GM23338 (cell line): ENCODE results near the gene PM20D1. TPM values are rescaled to one million over a fixed set of nuclear protein-coding genes. Genes with fewer than 3 reads are reported as not detected.

Experiments
- ATAC-seq: fragments of 200-7000 bp; cut with Tn5 transposase; 3 replicates; pipeline ENCODE4 v1.9.1; 2020
- DNase-seq: peaks from one replicate; pipeline ENCODE4 v3.0.0-alpha.2; 2015; ENCODE audit warnings: low spot score
- H2AFZ ChIP-seq: fragments of 200-600 bp; sonication (generic); 2 replicates; pipeline ENCODE4 v1.8.0; 2016; ENCODE audit warnings: antibody characterized with exemption, mild to moderate bottlenecking, moderate library complexity
- H3F3A ChIP-seq: fragments of 200-600 bp; sonication (generic); replicated peaks from 2 replicates; pipeline ENCODE4 v1.8.0; 2017; ENCODE audit warnings: antibody characterized with exemption, mixed run types, low read depth
- H3K27ac ChIP-seq: fragments of 200-600 bp; sonication (generic); 2 replicates; pipeline ENCODE4 v1.6.1; 2016; ENCODE audit warnings: low read depth
- H3K27me3 ChIP-seq: fragments of 200-600 bp; sonication (generic); 2 replicates; pipeline ENCODE4 v1.8.0; 2016; ENCODE audit warnings: mild to moderate bottlenecking, mixed run types, moderate library complexity; ENCODE audit not compliant: insufficient read depth
- H3K36me3 ChIP-seq: fragments of 200-600 bp; sonication (generic); 2 replicates; pipeline ENCODE4 v1.8.0; 2016; ENCODE audit warnings: mild to moderate bottlenecking; ENCODE audit not compliant: insufficient read depth
- H3K4me1 ChIP-seq: fragments of 200-600 bp; sonication (generic); 2 replicates; pipeline ENCODE4 v1.8.0; 2016; ENCODE audit warnings: mild to moderate bottlenecking, moderate library complexity; ENCODE audit not compliant: insufficient read depth
- H3K4me2 ChIP-seq: fragments of 200-600 bp; sonication (generic); 2 replicates; pipeline ENCODE4 v1.7.1; 2017; ENCODE audit warnings: mixed run types
- H3K4me3 ChIP-seq: fragments of 200-600 bp; sonication (generic); 2 replicates; pipeline ENCODE4 v1.6.1; 2016; ENCODE audit warnings: mixed run types
- H3K79me2 ChIP-seq: fragments of 200-600 bp; sonication (generic); replicated peaks from 2 replicates; pipeline ENCODE4 v1.8.0; 2017; ENCODE audit warnings: mild to moderate bottlenecking; ENCODE audit not compliant: insufficient read depth
- H3K9me2 ChIP-seq: fragments of 200-600 bp; sonication (generic); 2 replicates; pipeline ENCODE4 v1.8.0; 2017; ENCODE audit not compliant: insufficient read depth
- H4K20me1 ChIP-seq: fragments of 200-600 bp; sonication (generic); replicated peaks from 2 replicates; pipeline ENCODE4 v1.8.0; 2017; ENCODE audit warnings: mild to moderate bottlenecking; ENCODE audit not compliant: insufficient read depth
- H3K27ac Mint-ChIP-seq: 2 replicates; pipeline ENCODE4 v1.8.0; 2020; ENCODE audit warnings: inconsistent platforms, mild to moderate bottlenecking, moderate library complexity, mixed read lengths
- H3K27me3 Mint-ChIP-seq: 3 replicates; pipeline ENCODE4 v1.8.0; 2022; ENCODE audit warnings: low read depth, mild to moderate bottlenecking, moderate library complexity, mixed read lengths, inconsistent platforms; ENCODE audit not compliant: insufficient read depth, poor library complexity
- H3K36me3 Mint-ChIP-seq: 3 replicates; pipeline ENCODE4 v1.8.0; 2021; ENCODE audit warnings: low read depth, mild to moderate bottlenecking, inconsistent platforms, moderate library complexity, mixed read lengths
- H3K4me1 Mint-ChIP-seq: 3 replicates; pipeline ENCODE4 v1.8.0; 2020; ENCODE audit warnings: mild to moderate bottlenecking, inconsistent platforms, mixed read lengths
- H3K4me3 Mint-ChIP-seq: 3 replicates; pipeline ENCODE4 v1.8.0; 2021; ENCODE audit warnings: moderate library complexity, mild to moderate bottlenecking, inconsistent platforms, mixed read lengths
- H3K9me3 Mint-ChIP-seq: 3 replicates; pipeline ENCODE4 v1.8.0; 2020; ENCODE audit warnings: moderate library complexity, mild to moderate bottlenecking, inconsistent platforms, mixed read lengths
- CREB1 ChIP-seq: fragments of 250-450 bp; sonication (Bioruptor Pico); IDR thresholded peaks from 2 replicates; pipeline ENCODE4 v1.5.0; 2020; ENCODE audit warnings: low read depth, mild to moderate bottlenecking, moderate library complexity
- EZH2 ChIP-seq: fragments of 200-600 bp; sonication (generic); IDR thresholded peaks from one replicate; pipeline ENCODE4 v1.8.0; 2017; ENCODE audit warnings: antibody characterized with exemption, mild to moderate bottlenecking, low read depth; ENCODE audit not compliant: unreplicated experiment
- EZH2phosphoT487 ChIP-seq: fragments of 200-600 bp; sonication (generic); IDR thresholded peaks from one replicate; pipeline ENCODE4 v1.8.1; 2018; ENCODE audit warnings: antibody characterized with exemption; ENCODE audit not compliant: unreplicated experiment
- JUNB ChIP-seq: IDR thresholded peaks from one replicate; pipeline ENCODE4 v1.6.1; 2016; ENCODE audit warnings: antibody characterized with exemption; ENCODE audit not compliant: unreplicated experiment
- NANOG ChIP-seq: IDR thresholded peaks from 2 replicates; pipeline ENCODE4 v1.6.1; 2016; ENCODE audit warnings: antibody characterized with exemption, borderline replicate concordance
- POLR2AphosphoS5 ChIP-seq: IDR thresholded peaks from 2 replicates; pipeline ENCODE4 v1.6.1; 2016; ENCODE audit warnings: antibody characterized with exemption, low read depth
- STAT1 ChIP-seq: IDR thresholded peaks from one replicate; pipeline ENCODE4 v1.6.1; 2016; ENCODE audit warnings: antibody characterized with exemption; ENCODE audit not compliant: unreplicated experiment
- ZNF114 ChIP-seq: fragments of 250-450 bp; sonication (Bioruptor Pico); IDR thresholded peaks from 2 replicates; pipeline ENCODE4 v1.5.0; 2020; ENCODE audit warnings: mild to moderate bottlenecking, moderate library complexity
- ZNF331 ChIP-seq: fragments of 250-450 bp; sonication (Bioruptor Pico); IDR thresholded peaks from 2 replicates; pipeline ENCODE4 v1.5.0; 2020; ENCODE audit warnings: low read depth, mild to moderate bottlenecking, moderate library complexity
- polyA plus RNA-seq: library from polyadenylated mRNA; unstranded; fragments of >200 nt; fragmentation: Nextera tagmentation; extraction: Ambion mirVana; gene quantifications from 2 replicates; pipeline ENCODE4 v1.2.1, GENCODE V29; 2016
- total RNA-seq: library from RNA; depleted of rRNA; stranded (reverse); fragments of >200 nt; shearing (Covaris generic); gene quantifications from 2 replicates; pipeline ENCODE4 v1.2.3, GENCODE V29; 2014
- TF ChIP-seq, protein P1 (sequence below): fragments of 250-450 bp; sonication (Bioruptor Pico); IDR thresholded peaks from 2 replicates; pipeline ENCODE4 v1.5.0; 2020; ENCODE audit warnings: mild to moderate bottlenecking, moderate library complexity
- TF ChIP-seq, protein P2 (sequence below): IDR thresholded peaks from 2 replicates; pipeline ENCODE4 v1.6.1; 2016; ENCODE audit warnings: antibody characterized with exemption
- TF ChIP-seq, protein P3 (sequence below), 2 experiments: fragments of 200-600 bp in 1 of 2; sonication (generic) in 1 of 2; conservative IDR thresholded peaks; 2 replicates each; pipeline versions ENCODE4 v1.5.1 to v1.6.1; 2016 to 2017; ENCODE audit warnings: antibody characterized with exemption in 2 of 2, low read depth in 2 of 2, mild to moderate bottlenecking in 2 of 2, moderate library complexity in 1 of 2
- TF ChIP-seq, protein P4 (sequence below): IDR thresholded peaks from one replicate; pipeline ENCODE4 v1.6.1; 2018; ENCODE audit warnings: antibody characterized with exemption; ENCODE audit not compliant: unreplicated experiment

The PM20D1 gene
- total and polyA plus RNA-seq, 2 experiments from 2014 or later: 0.10 TPM; not detected in 1

DNA sequence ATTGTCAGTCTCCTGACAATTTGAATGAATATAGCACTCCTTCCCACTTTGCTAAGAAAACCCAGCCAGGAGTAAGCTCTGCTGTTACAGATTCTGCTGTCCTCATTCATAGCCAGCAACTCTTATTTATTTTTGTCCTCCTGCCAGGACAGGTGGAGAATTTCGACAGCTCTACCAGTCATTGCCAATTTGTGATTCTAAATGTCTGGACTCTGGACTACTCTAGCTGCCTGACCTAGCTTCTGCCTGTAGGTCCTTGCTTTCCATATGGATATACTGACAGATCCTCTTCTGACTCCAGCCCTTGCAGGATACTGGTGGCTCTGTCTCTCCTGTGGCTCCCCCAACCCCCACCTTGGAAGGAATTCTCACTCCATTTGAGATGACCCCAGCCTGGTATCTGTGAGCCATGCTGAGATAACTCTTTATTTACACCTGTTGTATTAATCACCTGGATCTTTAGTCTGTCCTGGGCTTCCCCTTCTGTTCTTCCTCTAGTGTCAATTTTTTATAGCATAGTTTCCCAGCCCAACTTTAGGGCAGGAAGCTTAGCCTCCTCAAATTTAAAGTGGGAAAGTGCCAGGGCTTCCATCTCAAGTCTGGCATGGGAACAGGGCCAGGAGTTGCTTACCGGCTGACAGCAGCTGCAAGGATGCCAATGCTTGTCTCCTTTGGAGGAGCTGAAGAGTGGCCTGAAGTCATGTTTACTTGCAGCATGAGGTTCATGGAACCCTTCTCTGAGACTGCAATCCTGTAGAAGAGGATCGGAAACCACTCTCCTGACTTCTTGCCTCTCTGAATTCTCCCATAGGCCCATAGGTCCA, 6.7 kb downstream of the PM20D1 start:
- Mint-ChIP-seq H3K4me3 (no peak overlapping the region), H3K9me3 (no peaks in the 10 kb centered on the region), H3K27me3 (peaks cover 4% of the 10 kb centered on the region), H3K27ac (no peak overlapping the region), H3K36me3 (no peaks in the 10 kb centered on the region), H3K4me1 (peaks cover 6% of the 10 kb centered on the region; the same call in 1 of the 3 replicates)
- Histone ChIP-seq H3K4me3 (no peak overlapping the region), H2AFZ (no peak overlapping the region), H3F3A (no peaks in the 10 kb centered on the region), H4K20me1 (no peaks in the 10 kb centered on the region), H3K4me1 (no peaks in the 10 kb centered on the region), H3K27me3 (peaks cover 5% of the 10 kb centered on the region), H3K36me3 (no peaks in the 10 kb centered on the region), H3K9me2 (peaks cover 3% of the 10 kb centered on the region; the same call in 1 of the 2 replicates), H3K27ac (no peak overlapping the region), H3K79me2 (no peaks in the 10 kb centered on the region), H3K4me2 (no peak overlapping the region)
- ATAC-seq (no peak), DNase-seq (no peak)
- TF ChIP-seq STAT1 (no peak), JUNB (no peak), EZH2 (no peak), NANOG (no peak), ZNF114 (CRISPR knock-in tag) (no peak), EZH2phosphoT487 (no peak), ZNF331 (CRISPR knock-in tag) (no peak), CREB1 (CRISPR knock-in tag) (no peak), POLR2AphosphoS5 (no peak)
- TF ChIP-seq, protein P1, sequence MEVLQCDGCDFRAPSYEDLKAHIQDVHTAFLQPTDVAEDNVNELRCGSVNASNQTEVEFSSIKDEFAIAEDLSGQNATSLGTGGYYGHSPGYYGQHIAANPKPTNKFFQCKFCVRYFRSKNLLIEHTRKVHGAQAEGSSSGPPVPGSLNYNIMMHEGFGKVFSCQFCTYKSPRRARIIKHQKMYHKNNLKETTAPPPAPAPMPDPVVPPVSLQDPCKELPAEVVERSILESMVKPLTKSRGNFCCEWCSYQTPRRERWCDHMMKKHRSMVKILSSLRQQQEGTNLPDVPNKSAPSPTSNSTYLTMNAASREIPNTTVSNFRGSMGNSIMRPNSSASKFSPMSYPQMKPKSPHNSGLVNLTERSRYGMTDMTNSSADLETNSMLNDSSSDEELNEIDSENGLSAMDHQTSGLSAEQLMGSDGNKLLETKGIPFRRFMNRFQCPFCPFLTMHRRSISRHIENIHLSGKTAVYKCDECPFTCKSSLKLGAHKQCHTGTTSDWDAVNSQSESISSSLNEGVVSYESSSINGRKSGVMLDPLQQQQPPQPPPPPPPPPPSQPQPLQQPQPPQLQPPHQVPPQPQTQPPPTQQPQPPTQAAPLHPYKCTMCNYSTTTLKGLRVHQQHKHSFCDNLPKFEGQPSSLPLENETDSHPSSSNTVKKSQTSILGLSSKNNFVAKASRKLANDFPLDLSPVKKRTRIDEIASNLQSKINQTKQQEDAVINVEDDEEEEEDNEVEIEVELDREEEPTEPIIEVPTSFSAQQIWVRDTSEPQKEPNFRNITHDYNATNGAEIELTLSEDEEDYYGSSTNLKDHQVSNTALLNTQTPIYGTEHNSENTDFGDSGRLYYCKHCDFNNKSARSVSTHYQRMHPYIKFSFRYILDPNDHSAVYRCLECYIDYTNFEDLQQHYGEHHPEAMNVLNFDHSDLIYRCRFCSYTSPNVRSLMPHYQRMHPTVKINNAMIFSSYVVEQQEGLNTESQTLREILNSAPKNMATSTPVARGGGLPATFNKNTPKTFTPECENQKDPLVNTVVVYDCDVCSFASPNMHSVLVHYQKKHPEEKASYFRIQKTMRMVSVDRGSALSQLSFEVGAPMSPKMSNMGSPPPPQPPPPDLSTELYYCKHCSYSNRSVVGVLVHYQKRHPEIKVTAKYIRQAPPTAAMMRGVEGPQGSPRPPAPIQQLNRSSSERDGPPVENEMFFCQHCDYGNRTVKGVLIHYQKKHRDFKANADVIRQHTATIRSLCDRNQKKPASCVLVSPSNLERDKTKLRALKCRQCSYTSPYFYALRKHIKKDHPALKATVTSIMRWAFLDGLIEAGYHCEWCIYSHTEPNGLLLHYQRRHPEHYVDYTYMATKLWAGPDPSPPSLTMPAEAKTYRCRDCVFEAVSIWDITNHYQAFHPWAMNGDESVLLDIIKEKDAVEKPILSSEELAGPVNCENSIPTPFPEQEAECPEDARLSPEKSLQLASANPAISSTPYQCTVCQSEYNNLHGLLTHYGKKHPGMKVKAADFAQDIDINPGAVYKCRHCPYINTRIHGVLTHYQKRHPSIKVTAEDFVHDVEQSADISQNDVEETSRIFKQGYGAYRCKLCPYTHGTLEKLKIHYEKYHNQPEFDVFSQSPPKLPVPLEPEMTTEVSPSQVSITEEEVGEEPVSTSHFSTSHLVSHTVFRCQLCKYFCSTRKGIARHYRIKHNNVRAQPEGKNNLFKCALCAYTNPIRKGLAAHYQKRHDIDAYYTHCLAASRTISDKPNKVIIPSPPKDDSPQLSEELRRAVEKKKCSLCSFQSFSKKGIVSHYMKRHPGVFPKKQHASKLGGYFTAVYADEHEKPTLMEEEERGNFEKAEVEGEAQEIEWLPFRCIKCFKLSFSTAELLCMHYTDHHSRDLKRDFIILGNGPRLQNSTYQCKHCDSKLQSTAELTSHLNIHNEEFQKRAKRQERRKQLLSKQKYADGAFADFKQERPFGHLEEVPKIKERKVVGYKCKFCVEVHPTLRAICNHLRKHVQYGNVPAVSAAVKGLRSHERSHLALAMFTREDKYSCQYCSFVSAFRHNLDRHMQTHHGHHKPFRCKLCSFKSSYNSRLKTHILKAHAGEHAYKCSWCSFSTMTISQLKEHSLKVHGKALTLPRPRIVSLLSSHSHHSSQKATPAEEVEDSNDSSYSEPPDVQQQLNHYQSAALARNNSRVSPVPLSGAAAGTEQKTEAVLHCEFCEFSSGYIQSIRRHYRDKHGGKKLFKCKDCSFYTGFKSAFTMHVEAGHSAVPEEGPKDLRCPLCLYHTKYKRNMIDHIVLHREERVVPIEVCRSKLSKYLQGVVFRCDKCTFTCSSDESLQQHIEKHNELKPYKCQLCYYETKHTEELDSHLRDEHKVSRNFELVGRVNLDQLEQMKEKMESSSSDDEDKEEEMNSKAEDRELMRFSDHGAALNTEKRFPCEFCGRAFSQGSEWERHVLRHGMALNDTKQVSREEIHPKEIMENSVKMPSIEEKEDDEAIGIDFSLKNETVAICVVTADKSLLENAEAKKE (CRISPR knock-in tag): no peak
- TF ChIP-seq, protein P2, sequence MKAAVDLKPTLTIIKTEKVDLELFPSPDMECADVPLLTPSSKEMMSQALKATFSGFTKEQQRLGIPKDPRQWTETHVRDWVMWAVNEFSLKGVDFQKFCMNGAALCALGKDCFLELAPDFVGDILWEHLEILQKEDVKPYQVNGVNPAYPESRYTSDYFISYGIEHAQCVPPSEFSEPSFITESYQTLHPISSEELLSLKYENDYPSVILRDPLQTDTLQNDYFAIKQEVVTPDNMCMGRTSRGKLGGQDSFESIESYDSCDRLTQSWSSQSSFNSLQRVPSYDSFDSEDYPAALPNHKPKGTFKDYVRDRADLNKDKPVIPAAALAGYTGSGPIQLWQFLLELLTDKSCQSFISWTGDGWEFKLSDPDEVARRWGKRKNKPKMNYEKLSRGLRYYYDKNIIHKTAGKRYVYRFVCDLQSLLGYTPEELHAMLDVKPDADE: no peak
- TF ChIP-seq, protein P3, sequence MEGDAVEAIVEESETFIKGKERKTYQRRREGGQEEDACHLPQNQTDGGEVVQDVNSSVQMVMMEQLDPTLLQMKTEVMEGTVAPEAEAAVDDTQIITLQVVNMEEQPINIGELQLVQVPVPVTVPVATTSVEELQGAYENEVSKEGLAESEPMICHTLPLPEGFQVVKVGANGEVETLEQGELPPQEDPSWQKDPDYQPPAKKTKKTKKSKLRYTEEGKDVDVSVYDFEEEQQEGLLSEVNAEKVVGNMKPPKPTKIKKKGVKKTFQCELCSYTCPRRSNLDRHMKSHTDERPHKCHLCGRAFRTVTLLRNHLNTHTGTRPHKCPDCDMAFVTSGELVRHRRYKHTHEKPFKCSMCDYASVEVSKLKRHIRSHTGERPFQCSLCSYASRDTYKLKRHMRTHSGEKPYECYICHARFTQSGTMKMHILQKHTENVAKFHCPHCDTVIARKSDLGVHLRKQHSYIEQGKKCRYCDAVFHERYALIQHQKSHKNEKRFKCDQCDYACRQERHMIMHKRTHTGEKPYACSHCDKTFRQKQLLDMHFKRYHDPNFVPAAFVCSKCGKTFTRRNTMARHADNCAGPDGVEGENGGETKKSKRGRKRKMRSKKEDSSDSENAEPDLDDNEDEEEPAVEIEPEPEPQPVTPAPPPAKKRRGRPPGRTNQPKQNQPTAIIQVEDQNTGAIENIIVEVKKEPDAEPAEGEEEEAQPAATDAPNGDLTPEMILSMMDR (conservative IDR thresholded peaks at IDR 0.05; ENCODE audit: low read depth in 2 of 2): no peak
- TF ChIP-seq, protein P4, sequence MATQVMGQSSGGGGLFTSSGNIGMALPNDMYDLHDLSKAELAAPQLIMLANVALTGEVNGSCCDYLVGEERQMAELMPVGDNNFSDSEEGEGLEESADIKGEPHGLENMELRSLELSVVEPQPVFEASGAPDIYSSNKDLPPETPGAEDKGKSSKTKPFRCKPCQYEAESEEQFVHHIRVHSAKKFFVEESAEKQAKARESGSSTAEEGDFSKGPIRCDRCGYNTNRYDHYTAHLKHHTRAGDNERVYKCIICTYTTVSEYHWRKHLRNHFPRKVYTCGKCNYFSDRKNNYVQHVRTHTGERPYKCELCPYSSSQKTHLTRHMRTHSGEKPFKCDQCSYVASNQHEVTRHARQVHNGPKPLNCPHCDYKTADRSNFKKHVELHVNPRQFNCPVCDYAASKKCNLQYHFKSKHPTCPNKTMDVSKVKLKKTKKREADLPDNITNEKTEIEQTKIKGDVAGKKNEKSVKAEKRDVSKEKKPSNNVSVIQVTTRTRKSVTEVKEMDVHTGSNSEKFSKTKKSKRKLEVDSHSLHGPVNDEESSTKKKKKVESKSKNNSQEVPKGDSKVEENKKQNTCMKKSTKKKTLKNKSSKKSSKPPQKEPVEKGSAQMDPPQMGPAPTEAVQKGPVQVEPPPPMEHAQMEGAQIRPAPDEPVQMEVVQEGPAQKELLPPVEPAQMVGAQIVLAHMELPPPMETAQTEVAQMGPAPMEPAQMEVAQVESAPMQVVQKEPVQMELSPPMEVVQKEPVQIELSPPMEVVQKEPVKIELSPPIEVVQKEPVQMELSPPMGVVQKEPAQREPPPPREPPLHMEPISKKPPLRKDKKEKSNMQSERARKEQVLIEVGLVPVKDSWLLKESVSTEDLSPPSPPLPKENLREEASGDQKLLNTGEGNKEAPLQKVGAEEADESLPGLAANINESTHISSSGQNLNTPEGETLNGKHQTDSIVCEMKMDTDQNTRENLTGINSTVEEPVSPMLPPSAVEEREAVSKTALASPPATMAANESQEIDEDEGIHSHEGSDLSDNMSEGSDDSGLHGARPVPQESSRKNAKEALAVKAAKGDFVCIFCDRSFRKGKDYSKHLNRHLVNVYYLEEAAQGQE: no peak
